ENCODE data around the gene FXYD5. TPM values are rescaled to one million over a fixed set of nuclear protein-coding genes. Genes with fewer than 3 reads are reported as not detected.

FXYD5 gene
- total RNA-seq, 2 experiments from 2014 or later, result 82.1 to 147 TPM

GRCh38 chr19:35135389-35135909 lies 19.1 kb upstream of the FXYD5 start:
- no peak overlapping the region; the same call in 1 of the 2 replicates for H3K4me2 ChIP-seq (ENCODE audit: low read length)
- TF ChIP-seq EZH2phosphoT487 (IDR thresholded peaks at IDR 0.05; ENCODE audit: borderline replicate concordance, low read depth, low read length) (no peak), CTCF (conservative IDR thresholded peaks at IDR 0.05; ENCODE audit: low read length) (peak; percentile 91)
- H2AFZ ChIP-seq (ENCODE audit: low read length), result no peak overlapping the region
- H3K4me3 ChIP-seq (ENCODE audit: low read depth, low read length, poor library complexity, severe bottlenecking), result no peak overlapping the region
- DNase-seq (ENCODE audit: low spot score), result peak; percentile 79
- ChIA-PET POLR2A (no interaction called here), CTCF (ENCODE audit: unreplicated experiment) (interaction anchor here (0.5 to 2.5 kb wide), 3 partner anchors 10 to 70 kb away, joined by 4 to 16 read pairs (median 5); no protein-coding TSS in a partner anchor)
- intact Hi-C loops (cut with micrococcal nuclease; ENCODE audit: unreplicated experiment), result loop anchor here (1.0 to 2.0 kb wide), 3 partner anchors 21 to 68 kb away; no protein-coding TSS in a partner anchor
- no peaks in the 10 kb centered on the region for H4K20me1 ChIP-seq (ENCODE audit: insufficient read depth, low read length)
- peaks cover 9% of the 10 kb centered on the region for H3K4me1 ChIP-seq (ENCODE audit: insufficient read depth, low read length, poor library complexity, severe bottlenecking)
- BruUV-seq (replicated peaks), result no TSS peak
- no peaks in the 10 kb centered on the region for H3K36me3 ChIP-seq (ENCODE audit: insufficient read depth, low read length)
- no peak overlapping the region for H3K27ac ChIP-seq (ENCODE audit: low read depth, low read length, poor library complexity, severe bottlenecking)
- H3K79me2 ChIP-seq (ENCODE audit: insufficient read depth, low read depth, low read length), result no peaks in the 10 kb centered on the region
- H3K9me2 ChIP-seq (ENCODE audit: insufficient read depth, low read length), result no peaks in the 10 kb centered on the region
- H3K9me3 ChIP-seq (ENCODE audit: low read length), result no peaks in the 10 kb centered on the region

GRCh38 chr19:35136231-35136630 lies 18.3 kb upstream of the FXYD5 start:
- Histone ChIP-seq H4K20me1 (ENCODE audit: insufficient read depth, low read length) (no peaks in the 10 kb centered on the region), H2AFZ (ENCODE audit: low read length) (no peak overlapping the region), H3K27ac (ENCODE audit: low read depth, low read length, poor library complexity, severe bottlenecking) (no peak overlapping the region), H3K4me2 (ENCODE audit: low read length) (no peak overlapping the region), H3K36me3 (ENCODE audit: insufficient read depth, low read length) (no peaks in the 10 kb centered on the region), H3K4me1 (ENCODE audit: insufficient read depth, low read length, poor library complexity, severe bottlenecking) (peaks cover 15% of the 10 kb centered on the region), H3K9me3 (ENCODE audit: low read length) (no peaks in the 10 kb centered on the region), H3K9me2 (ENCODE audit: insufficient read depth, low read length) (no peaks in the 10 kb centered on the region), H3K4me3 (ENCODE audit: low read depth, low read length, poor library complexity, severe bottlenecking) (no peak overlapping the region), H3K79me2 (ENCODE audit: insufficient read depth, low read depth, low read length) (no peaks in the 10 kb centered on the region)
- TF ChIP-seq CTCF (conservative IDR thresholded peaks at IDR 0.05; ENCODE audit: low read length) (no peak), EZH2phosphoT487 (IDR thresholded peaks at IDR 0.05; ENCODE audit: borderline replicate concordance, low read depth, low read length) (no peak)
- DNase-seq (ENCODE audit: low spot score), result no peak
- intact Hi-C loops (cut with micrococcal nuclease; ENCODE audit: unreplicated experiment), result no loop called here
- BruUV-seq (replicated peaks), result no TSS peak
- CTCF ChIA-PET (ENCODE audit: unreplicated experiment), result interaction anchor here (0.5 to 2.5 kb wide), 4 partner anchors 11 to 84 kb away, joined by 4 to 16 read pairs (median 4); no protein-coding TSS in a partner anchor
- POLR2A ChIA-PET, result interaction anchor here (1.1 kb wide), 1 partner anchor 66 kb away, joined by 3 read pairs; no protein-coding TSS in a partner anchor
